RPMI7951 (cell line): Measurements from ENCODE around the gene TMEM115. TPM values are rescaled to one million over a fixed set of nuclear protein-coding genes. Genes with fewer than 3 reads are reported as not detected.

ENCODE experiments used
- DNase-seq: peaks from one replicate; pipeline ENCODE4 v3.0.0-alpha.2; 2012; ENCODE audit warnings: low read depth
- total RNA-seq: library from RNA; depleted of rRNA; stranded (reverse); fragments of >200 nt; shearing (Covaris generic); gene quantifications from 2 replicates; pipeline ENCODE4 v1.2.3, GENCODE V29; 2014

TMEM115 gene
- total RNA-seq, 1 experiment from 2014 or later, result 42.5 TPM

DNA sequence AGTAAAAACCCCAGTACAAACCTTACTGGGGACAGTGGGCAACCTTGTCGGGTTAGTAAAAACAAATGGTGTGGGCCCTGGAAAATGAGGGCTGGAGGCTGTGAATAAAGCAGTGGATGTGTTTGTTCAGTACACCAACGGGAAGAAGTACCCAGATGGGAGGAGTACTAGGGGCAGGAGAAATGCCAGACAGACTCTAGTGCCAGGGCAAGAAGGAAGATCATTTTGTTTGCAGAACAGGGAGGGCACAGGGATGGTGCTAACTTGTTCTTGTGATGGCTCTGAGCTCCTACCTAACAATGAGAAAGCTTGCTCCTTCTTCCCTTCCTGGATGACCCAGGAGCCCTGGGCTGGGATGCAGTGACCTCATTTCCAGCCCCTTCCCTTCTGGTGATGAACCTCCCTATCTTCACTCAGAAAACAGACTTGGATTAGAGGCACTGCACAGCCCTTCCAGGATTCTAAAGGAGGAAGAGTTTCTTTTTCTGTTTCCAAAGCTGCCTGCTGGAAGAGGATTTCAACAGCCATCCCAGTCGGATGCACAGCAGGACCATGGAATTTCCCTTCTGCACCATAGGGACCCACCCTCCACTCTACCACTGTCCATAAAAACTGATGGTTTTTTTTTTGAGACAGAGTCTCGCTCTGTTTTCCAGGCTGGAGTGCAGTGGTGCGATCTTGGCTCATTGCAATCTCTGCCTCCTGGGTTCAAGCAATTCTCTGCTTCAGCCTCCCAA, 24.8 kb downstream of the TMEM115 start:
- DNase-seq, result no peak

DNA sequence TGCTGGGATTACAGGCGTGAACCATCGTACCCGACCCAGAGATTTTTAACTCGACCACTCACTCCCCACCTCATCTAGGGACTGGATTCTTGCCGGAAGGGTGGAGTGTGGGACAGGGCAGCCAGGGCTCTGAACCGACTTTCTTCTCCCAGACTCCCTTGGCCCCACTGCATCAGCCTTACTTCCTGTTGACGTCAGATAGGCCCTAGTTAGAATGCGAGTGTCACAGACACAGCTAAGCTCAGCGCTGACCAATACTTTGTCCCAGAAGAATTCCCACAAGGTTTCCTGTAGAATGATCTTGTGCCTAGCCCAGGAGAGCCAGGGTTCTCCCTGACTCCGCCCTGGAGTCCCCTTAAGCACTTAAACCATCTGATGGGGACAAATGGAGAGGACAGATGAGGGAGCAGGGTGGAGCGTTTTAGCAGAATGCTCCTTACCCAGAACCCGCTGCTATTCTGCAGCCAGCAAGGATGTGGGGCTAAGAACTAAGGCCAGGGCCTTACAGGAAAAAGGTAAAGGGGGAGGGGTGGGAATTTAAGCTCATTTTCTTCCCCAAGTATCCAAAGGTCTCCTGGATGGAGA, 25.5 kb downstream of the TMEM115 start:
- peak; percentile 28 for DNase-seq

DNA sequence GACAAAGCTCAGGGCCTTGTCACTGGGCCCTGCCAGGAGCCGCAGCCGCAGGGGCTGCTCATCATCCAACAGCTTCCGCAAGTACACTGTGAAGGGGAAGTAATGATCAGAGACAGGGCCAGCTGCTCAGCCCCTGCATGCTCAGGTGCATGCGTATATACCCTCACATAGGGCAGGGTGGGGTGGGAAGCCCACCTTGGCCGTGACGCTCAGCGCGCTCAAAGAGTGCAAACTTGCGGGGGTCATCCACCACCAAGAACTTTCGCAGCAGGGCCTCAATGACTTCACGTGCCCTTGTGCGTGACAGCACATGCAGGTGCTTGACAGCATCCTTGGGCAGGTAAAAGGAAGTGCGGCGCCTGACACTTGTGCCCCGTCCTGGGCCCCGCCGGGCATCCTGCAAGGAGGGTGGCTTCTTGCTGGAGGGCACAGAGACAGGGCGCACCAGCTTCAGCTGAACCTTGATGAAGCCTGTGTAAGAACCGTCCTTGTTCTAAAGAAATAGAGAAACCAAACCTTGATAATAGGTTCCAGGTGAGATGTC, 27.9 kb downstream of the TMEM115 start:
- no peak for DNase-seq

DNA sequence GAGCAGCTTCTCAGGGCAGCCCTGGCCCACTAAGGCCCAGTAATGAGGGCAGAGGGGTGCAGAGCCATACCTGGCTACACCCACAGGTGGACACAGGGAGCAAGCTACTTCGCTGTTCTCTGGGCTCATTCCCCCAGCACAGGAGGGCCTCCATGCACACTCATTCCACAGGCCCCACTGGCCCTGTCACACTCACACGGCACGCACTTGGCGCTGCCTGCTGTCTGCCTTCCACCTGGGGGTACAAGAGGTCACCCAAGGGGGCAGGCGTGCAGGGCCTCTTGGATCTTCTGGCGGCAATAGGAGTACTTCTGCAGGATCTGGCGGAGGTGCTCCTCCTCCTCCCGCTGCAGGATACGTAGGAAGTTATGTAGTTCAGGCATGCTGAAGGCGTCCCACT, 29.0 kb downstream of the TMEM115 start:
- no peak for DNase-seq

DNA sequence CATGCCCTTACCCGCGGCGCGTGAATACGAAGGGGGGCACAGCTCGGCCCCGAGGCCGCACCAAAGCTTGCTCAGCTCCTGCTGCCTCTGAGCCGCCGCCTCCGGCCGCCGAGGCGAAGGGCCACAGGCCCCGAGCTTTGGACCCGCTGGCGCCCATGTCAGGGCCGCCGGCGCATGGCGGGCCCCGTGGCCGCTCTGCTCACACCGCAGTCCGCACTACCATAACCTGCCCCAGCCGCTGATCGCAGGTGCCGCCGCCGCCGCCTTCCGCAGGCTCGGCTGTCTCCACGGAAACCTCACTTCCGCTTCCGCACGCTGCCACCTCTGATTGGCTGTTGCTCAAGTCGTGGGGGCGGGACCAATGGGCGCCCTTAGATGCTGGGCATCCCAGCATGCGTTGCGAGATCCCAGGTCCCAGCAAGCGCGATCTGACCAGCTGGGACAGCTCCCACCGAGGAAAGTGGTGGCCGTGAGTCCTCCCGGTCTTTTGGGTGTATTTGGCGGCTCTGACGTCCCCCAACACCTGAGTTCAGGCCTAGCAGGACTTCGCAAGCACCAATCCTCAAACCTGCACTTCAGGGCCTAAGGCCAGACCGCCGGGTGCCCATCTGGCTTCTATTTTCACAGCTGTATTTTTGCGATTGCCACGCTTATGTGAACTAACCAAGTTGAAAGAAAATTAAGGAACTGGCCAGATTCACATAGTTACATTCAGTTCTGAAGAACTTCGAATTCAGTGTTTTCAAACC, 31.2 kb downstream of the TMEM115 start, which contains the start of gene TUSC2:
TUSC2 (minus strand) TSS at position 281 of the 749 bp plus-strand sequence; CDS start at position 157, 124 bp downstream.
- peak; percentile 96 for DNase-seq

DNA sequence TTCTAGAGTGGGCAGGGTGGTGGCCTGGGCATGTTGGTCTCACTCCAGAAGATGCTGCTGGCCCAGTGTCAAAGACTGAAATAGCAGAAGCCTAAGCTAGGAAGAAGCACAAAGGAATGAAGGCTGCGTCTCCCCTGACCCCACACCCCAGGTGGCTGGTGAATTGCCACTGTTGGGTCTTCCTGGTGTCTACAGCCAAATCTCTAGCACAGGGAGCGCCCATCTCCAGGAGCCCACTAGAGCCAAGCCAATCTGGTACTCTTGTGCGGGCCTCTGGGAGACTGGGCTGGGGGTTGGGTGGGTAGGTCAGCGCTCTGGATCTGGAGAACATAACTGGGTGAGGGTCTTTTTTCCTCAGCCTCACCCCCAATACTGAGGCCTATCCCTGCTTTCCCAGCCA, 32.2 kb downstream of the TMEM115 start:
- DNase-seq, result no peak

DNA sequence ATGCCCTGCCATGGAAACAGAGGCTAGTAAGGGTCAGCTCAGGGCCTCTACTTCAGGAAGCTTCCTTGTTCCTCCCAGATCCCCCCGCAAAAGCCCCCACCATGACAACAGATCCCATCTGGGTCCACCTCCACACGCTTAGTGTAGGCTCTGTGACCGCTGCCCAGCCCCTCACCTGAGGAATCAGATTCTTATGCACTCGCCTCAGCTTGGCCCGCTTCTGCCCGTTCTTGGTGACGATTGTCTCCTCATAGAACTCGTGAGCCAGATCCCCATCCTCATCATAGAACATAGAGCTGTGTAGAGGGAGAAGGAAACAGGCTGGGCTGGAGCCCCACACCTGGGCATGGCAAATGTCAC, 33.2 kb downstream of the TMEM115 start:
- DNase-seq, result no peak

DNA sequence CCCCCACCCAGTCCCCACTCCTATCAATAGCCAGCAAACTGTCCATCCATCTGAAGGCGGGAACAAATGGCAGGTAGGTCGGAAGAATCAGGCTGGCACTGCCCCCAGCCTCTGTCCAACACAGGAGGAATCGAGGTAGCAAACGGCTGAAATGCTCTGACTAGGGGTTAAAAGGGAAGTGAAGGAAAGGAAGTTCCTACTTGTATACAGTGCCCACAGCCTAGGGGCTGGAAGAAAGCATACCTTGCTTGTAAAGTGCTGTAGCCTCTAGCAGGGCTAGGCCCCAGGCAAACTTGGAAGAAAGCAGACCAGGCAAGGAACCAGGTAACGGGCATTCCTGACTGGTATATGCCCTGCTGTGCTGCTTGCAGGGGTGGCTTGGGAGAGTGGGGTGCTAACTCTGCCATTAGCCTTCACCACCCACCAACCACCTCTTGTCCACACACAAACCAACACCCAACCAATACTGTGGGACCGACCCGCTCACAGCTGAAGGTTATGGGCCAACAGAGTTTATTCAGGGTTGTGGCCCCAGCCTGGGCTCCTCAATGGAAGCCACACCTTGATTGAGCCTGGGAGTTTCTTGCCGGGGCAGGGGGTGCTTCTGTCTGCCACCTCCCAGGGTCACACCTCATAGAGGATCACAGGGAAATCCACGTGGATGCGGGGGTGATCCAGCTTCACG, 33.7 kb downstream of the TMEM115 start:
- no peak for DNase-seq

DNA sequence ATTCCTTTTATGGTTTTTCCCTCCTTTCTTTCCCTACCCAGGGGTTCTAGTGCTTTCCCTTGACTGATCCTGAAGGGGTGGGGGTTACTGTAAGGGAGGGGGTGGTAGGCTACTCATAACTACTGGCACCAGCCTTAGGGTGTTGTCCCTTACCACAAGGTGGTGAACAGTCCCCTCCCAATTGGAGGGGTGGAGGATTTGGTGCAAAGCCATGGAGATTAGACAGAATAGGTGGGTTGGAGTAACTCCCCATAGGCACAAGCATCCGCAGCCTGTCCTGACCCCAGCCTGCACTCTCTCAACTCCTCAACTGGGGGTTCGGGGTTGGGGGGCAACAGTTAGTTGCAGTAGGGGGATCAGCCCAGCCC, 34.2 kb downstream of the TMEM115 start:
- no peak for DNase-seq

DNA sequence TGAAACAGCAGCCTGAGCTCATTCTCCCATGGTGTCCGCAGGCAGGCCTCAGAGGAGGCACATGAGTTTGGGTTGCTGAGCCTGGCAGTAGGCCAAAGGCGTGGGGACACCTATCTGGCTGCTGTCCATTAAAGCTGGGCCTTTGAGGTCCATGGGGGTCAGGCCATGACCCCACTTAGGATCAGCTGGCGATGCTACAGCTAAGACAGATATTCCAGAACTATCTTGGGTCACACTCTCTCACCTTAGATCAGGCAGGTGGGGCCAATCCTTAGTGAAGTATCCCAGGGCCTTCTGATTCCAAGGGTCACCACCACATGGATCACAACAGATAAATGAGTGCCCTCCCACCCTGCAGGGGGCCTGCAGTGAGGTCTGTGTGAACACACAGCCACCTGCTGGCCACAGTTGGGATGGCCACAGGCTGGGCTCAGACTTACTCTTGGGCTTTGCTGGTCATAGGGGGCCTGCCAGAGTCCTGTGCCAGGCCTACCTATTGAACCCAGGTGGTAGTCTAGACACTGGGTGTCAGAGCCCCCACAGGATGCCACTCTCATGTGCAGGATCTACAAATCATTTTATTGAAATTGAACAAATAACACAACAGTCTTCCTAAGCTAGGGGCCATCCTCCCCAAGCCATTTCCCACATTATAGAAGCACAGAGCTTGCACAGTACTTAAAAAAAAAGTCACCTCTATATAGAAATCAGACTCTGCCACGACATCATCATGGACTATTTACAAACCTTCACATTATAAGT, 34.8 kb downstream of the TMEM115 start:
- DNase-seq, result peak; percentile 66

DNA sequence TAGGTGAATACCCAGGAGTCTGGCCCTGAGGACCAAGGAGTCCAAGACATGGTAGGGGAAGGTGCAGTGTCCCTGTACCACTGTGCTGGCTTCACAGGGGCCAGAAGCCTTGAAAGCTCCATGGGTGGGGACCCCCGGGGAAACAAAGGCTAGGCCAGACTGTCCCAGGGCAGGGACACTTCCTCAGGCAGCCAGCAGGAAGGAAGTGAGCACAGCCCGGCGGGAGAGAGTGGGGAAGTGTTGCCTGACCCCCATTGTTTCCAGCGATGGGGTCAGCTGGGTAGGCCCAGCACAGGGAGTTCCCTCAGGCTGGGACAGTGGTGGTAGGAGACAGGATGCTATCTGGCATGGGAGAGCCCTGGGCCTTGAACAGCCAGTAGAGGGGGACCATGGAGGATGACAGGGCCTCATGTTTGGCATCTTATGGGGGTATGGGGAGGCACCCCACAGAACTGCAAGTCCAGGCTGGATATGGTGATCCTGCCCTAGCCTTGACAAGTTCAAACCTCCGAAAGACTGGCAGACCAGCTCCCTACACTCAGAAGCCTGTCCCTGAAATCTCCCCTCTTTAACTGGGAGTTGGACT, 35.6 kb downstream of the TMEM115 start:
- no peak for DNase-seq

DNA sequence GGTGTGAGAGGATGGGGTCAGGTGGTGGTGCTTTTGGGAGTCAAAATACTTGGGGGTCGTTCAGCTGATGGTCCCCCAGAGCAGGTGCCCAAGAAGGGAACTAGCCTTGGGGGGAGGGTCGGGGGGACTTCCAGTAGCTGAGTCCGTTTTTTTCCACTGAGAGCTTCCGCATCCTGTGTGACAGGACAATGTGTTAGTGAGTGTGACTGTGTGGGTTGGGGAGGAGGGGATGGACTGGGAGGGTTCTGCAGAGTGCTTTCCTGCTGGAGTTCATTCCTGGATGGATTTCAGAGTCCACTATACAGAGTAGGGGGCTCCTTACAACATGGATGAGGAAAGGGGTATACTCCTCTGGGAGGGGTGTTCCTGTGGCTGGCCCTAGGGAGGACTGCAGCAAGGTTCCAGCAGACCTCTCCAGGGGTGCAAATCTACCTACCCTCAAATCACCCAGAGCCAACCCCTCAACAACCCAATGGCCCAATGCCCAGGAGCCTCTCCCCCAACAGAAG, 36.2 kb downstream of the TMEM115 start:
- no peak for DNase-seq

DNA sequence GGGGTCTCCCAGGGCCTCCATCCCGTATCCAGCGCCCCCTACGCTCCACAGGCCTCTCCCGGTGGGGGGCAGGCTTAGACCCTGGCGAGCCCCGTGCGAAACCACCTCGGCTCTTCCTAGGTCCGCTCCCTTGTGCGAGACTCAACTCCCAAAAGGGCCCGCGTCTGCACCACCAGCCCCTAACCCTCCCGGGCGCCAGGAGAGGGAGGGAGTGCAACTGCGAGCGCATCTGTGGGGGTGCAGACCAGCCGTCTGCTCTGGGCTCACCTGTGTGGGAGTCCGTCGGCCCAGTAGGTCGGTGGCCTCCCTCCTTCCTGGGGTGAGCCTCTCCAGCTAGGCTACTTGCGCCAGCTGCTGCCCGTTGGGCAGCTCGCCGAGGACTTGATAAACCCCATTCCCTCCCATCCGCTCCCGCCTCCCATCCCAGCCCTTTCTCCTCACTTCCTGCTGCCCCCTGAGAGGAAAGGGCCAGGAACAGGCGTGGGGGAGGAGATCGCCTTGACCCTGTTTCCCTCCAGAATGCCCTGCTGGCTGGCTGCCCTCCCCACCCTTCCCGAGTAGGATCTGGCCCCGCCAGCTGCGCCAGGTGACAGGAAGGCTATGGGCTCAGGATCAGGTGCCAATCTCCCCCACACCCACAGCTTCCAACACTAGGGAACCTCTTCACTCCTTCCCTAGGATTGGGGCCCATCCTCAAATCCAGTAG, 36.8 kb downstream of the TMEM115 start, which contains the start of gene HYAL2:
HYAL2 (minus strand) TSS at position 360 of the 706 bp plus-strand sequence. CDS start 2,256 bp downstream, outside the sequence.
- DNase-seq, result no peak

DNA sequence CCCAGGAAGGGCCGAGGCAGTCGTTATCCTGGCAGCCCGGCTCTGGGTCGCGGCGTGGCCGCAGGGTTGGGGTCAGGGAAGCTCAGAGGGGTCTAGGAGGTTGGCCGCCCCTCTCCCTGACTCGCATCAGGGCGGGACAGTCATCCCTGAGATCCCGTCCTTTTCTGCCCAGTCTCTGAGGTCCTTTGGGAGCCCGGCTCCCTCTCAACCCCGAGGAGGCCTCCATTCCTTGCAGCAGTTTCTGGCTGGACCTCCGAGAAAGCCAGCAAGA, 37.3 kb downstream of the TMEM115 start:
- no peak for DNase-seq

DNA sequence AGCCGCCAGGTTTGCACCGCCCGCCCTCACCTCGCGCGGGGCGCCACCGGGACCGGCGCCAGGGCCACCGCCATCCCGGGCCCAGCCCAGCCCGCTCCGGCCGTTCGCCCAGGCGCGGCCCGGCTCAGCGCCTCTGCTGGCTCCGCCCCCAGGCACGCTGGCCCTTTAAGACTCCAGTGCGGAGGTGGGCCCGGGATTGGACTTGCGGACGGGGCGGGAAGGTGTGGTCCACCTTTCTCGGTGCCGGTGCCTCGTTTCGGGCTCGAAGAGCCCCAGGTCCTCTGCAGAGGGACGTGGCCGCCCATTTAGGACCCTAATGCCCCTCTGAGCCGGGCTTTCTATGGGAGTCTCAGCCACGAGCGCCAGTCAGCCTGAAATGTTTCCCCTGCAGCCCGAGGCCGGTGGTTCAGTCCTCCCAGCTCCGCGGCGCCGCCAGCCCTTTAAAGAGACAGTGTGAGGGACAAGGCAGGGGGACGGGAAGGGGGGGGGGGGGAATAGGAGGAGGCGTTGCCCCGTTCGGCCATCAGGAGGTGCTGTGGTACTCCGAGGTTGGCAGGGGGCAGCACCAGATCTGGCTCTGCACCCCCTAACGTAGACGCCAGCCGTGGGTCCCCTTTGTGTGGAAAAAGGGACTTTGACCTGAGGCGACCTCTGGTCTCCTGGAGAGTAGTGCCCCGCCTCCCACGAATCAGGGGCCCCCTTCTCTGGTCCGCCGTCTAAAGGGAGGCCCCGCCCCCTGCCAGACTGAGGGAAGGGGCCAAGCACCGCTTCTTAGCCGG, 37.8 kb downstream of the TMEM115 start:
- DNase-seq, result peak; percentile 88

DNA sequence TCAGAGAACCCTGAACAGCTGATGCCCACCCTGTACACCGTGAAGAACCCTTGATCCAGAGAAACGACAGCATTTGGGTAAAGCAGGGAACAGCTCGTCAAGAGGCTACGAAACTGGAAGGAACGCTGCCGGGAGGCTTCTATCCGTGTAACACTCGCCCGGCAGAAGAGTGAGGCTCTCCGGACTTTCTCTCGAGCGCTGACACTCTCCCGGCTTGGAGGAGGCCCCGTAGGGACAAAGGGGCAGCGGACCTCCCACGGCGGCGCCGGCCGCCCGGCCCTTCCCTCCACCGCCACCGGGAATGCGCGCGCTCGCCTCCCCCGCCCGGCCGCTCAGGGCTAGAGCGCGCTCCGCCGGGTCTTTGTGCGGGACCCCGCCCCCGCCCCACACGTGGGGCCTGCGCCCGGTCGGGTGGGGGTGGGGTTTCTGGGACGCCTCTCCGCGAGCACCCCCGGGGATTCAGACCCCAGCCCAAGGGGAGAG, 38.4 kb downstream of the TMEM115 start:
- DNase-seq, result peak; percentile 74

DNA sequence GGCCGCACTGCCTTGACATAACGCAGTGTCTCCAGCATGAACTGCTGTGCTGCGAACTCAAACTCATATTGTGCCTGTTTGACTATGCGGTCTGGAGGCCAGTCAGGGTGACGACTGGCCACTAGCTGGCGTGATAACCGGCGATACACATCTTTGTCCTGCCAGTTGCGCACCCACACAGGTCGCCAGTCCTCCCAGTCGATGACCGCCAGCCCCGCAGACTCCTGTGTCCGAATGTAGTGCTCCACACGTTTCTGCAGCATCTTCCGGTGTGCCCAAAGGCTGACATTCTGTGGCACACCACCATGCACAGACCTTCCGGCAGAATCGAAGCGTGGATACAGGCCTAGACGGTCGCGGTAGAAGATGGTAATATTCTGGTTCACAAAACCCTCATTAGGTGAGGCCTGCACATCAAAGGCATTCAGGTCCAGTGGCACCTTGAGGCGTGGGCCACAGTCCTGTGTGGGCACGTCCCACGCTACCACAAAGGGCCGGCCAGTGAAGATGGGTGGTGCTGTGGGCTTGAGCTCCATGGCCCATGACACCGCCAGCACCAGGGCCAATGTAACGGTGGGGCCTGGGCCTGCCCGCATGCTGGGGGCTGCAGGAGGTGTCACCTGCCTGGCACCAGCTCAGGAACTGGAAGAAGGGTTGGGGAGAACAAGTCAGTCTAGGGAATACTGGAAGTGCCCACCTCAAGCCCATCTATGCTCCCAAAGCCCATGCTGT, 39.3 kb downstream of the TMEM115 start:
- no peak for DNase-seq

DNA sequence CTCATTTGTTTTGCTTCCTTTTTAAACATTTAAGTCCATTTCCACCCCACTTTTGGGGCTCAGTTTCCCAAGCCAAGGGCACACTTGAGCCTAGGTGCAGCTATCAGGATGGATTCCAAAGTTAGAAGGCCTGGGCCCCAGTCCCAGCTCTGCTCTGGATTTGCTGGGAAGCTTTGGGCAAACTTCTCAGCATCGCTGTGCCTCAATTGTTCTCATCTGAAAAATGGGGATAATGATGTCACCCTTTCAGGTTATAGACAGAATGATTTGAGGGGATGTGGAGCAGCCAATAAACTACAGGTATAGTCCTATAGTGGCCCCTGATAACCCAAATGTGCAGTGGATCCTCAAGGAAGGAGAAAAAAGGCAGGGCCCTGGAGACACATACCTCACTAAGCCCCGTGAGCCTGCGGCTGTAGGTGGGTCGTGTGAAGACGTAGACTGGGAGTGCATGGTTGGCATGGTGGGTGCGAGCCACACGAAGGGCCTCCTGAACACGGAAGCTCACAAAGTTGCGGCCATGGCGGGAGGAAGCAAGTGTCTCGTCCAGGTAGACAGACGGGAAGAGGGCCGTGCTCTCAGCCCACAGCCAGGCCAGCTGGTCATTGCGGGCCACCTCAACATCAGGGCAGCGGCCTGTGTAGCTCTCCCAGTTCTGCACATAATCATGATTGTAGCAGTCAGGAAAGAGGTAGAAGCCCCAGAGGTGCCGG, 40.0 kb downstream of the TMEM115 start:
- DNase-seq, result no peak
